ENCODE measurements around the gene CDKL4.
"Not testable (repeated sequence)": the region's sequence is repeated elsewhere in the genome, so short reads cannot be mapped to it uniquely, and the experiment has no call there.

Gene CDKL4

GRCh38 chr2:39146630-39147029 lies 97.1 kb downstream of the CDKL4 start:
- no peak for DNase-seq (ENCODE audit: low read depth, low spot score)
- H3K27ac ChIP-seq = no peak overlapping the region

GRCh38 chr2:39145906-39146421 lies 97.8 kb downstream of the CDKL4 start:
- no peak for DNase-seq (ENCODE audit: low read depth, low spot score)
- no peak overlapping the region for H3K27ac ChIP-seq

GRCh38 chr2:39144416-39144815 lies 99.4 kb downstream of the CDKL4 start:
- DNase-seq (ENCODE audit: low read depth, low spot score) = no peak
- H3K27ac ChIP-seq = no peak overlapping the region

- no peak overlapping the region for H3K27ac ChIP-seq
- DNase-seq (ENCODE audit: low read depth, low spot score) = no peak
Measured at GRCh38 chr2:39142904-39143605, 100.7 kb downstream of the CDKL4 start.

- no peak for DNase-seq (ENCODE audit: low read depth, low spot score)
- no peak overlapping the region for H3K27ac ChIP-seq
Measured at GRCh38 chr2:39141334-39142271, 102.2 kb downstream of the CDKL4 start.

- not testable (repeated sequence) for H3K27ac ChIP-seq; DNase-seq (ENCODE audit: low read depth, low spot score)
Measured at GRCh38 chr2:39140948-39141333, 102.8 kb downstream of the CDKL4 start.

- DNase-seq (ENCODE audit: low read depth, low spot score) = no peak
- no peak overlapping the region for H3K27ac ChIP-seq
Measured at GRCh38 chr2:39140322-39140847, 103.4 kb downstream of the CDKL4 start.

GRCh38 chr2:39139511-39140237 lies 104.1 kb downstream of the CDKL4 start:
- no peak overlapping the region for H3K27ac ChIP-seq
- DNase-seq (ENCODE audit: low read depth, low spot score) = no peak

- DNase-seq (ENCODE audit: low read depth, low spot score) = no peak
- no peak overlapping the region for H3K27ac ChIP-seq
Measured at GRCh38 chr2:39138837-39139211, 104.9 kb downstream of the CDKL4 start.

- H3K27ac ChIP-seq; DNase-seq (ENCODE audit: low read depth, low spot score): not testable (repeated sequence)
Measured at GRCh38 chr2:39138187-39138836, 105.5 kb downstream of the CDKL4 start.

GRCh38 chr2:39136799-39137198 lies 107.0 kb downstream of the CDKL4 start:
- DNase-seq (ENCODE audit: low read depth, low spot score) = no peak

GRCh38 chr2:39135690-39136259 lies 108.0 kb downstream of the CDKL4 start:
- no peak for DNase-seq (ENCODE audit: low read depth, low spot score)
- no peak overlapping the region for H3K27ac ChIP-seq

More at GRCh38 chr2:39136799-39137198, 107.0 kb downstream of the CDKL4 start:
- H3K27ac ChIP-seq = no peak overlapping the region

- H3K27ac ChIP-seq = no peak overlapping the region
- DNase-seq (ENCODE audit: low read depth, low spot score) = no peak
Measured at GRCh38 chr2:39133215-39133851, 110.4 kb downstream of the CDKL4 start.

GRCh38 chr2:39128919-39129391 lies 114.8 kb downstream of the CDKL4 start:
- peak; percentile 73 for DNase-seq (ENCODE audit: low read depth, low spot score)
- peak overlapping the region; percentile 75 for H3K27ac ChIP-seq

- DNase-seq (ENCODE audit: low read depth, low spot score) = peak; percentile 80
- H3K27ac ChIP-seq = peak overlapping the region; percentile 75
Measured at GRCh38 chr2:39127973-39128372, 115.8 kb downstream of the CDKL4 start.
